HPDE6-E6E7 (cell line): Measurements from ENCODE around the gene TGFBR1.
A peak's percentile ranks its signal among the peaks of the same experiment; 100 is the strongest.

ENCODE experiments used
- DNase-seq: peaks from one replicate; pipeline ENCODE4 v3.0.0; 2011; ENCODE audit warnings: missing footprints; ENCODE audit errors: extremely low spot score

TGFBR1 gene

GRCh38 chr9:99137225-99137624 is 32.3 kb downstream of the TGFBR1 start:
- no peak for DNase-seq

GRCh38 chr9:99137891-99138290 is 33.0 kb downstream of the TGFBR1 start:
- DNase-seq, result no peak

- no peak for DNase-seq
Observed at GRCh38 chr9:99138424-99139284, 33.7 kb downstream of the TGFBR1 start.

- no peak for DNase-seq
Observed at GRCh38 chr9:99139868-99140267, 35.0 kb downstream of the TGFBR1 start.

GRCh38 chr9:99140685-99141314 is 35.9 kb downstream of the TGFBR1 start:
- DNase-seq, result peak; percentile 31

- DNase-seq, result no peak
Observed at GRCh38 chr9:99141849-99142248, 36.9 kb downstream of the TGFBR1 start.

- DNase-seq, result no peak
Observed at GRCh38 chr9:99142275-99142674, 37.4 kb downstream of the TGFBR1 start.

- no peak for DNase-seq
Observed at GRCh38 chr9:99143655-99144054, 38.7 kb downstream of the TGFBR1 start.

GRCh38 chr9:99144966-99145365 is 40.1 kb downstream of the TGFBR1 start:
- no peak for DNase-seq

GRCh38 chr9:99146574-99146973 is 41.7 kb downstream of the TGFBR1 start:
- DNase-seq, result no peak

GRCh38 chr9:99147177-99147576 is 42.3 kb downstream of the TGFBR1 start:
- no peak for DNase-seq

GRCh38 chr9:99150451-99151171 is 45.7 kb downstream of the TGFBR1 start:
- DNase-seq, result no peak

- DNase-seq, result no peak
Observed at GRCh38 chr9:99154356-99154755, 49.4 kb downstream of the TGFBR1 start.

GRCh38 chr9:99155736-99156135 is 50.8 kb downstream of the TGFBR1 start:
- DNase-seq, result no peak

- no peak for DNase-seq
Observed at GRCh38 chr9:99158629-99159028, 53.7 kb downstream of the TGFBR1 start.

GRCh38 chr9:99160173-99160572 is 55.3 kb downstream of the TGFBR1 start:
- no peak for DNase-seq

GRCh38 chr9:99162759-99163364 is 57.9 kb downstream of the TGFBR1 start:
- no peak for DNase-seq

- DNase-seq, result no peak
Observed at GRCh38 chr9:99166149-99166548, 61.2 kb downstream of the TGFBR1 start.

- no peak for DNase-seq
Observed at GRCh38 chr9:99167119-99167518, 62.2 kb downstream of the TGFBR1 start.

- no peak for DNase-seq
Observed at GRCh38 chr9:99167694-99168093, 62.8 kb downstream of the TGFBR1 start.

GRCh38 chr9:99169086-99169485 is 64.2 kb downstream of the TGFBR1 start:
- DNase-seq, result no peak
